HG02938 (cell line): ENCODE results near the gene KCNAB1.

ENCODE experiments used
- ATAC-seq: cut with Tn5 transposase; IDR thresholded peaks from one replicate; pipeline ENCODE4 v1.9.1; 2021; ENCODE audit warnings: mild to moderate bottlenecking, moderate library complexity; ENCODE audit not compliant: unreplicated experiment

Gene KCNAB1

GRCh38 chr3:156434921-156435320 lies 314.5 kb downstream of the KCNAB1 start:
- ATAC-seq, result no peak

GRCh38 chr3:156443079-156443478 lies 322.7 kb downstream of the KCNAB1 start:
- no peak for ATAC-seq

- no peak for ATAC-seq
Observed at GRCh38 chr3:156445117-156446090, 325.0 kb downstream of the KCNAB1 start.

- ATAC-seq, result peak; percentile 63
Observed at GRCh38 chr3:156448300-156448699, 327.9 kb downstream of the KCNAB1 start.

GRCh38 chr3:156449710-156450574 lies 329.6 kb downstream of the KCNAB1 start:
- peak; percentile 55 for ATAC-seq

- ATAC-seq, result no peak
Observed at GRCh38 chr3:156455839-156456238, 335.5 kb downstream of the KCNAB1 start.

- ATAC-seq, result no peak
Observed at GRCh38 chr3:156456771-156457224, 336.4 kb downstream of the KCNAB1 start.

- ATAC-seq, result no peak
Observed at GRCh38 chr3:156459434-156459833, 339.1 kb downstream of the KCNAB1 start.

GRCh38 chr3:156460206-156460611 lies 339.8 kb downstream of the KCNAB1 start:
- ATAC-seq, result peak; percentile 72

- ATAC-seq, result no peak
Observed at GRCh38 chr3:156461889-156462288, 341.5 kb downstream of the KCNAB1 start.

- no peak for ATAC-seq
Observed at GRCh38 chr3:156463123-156463522, 342.7 kb downstream of the KCNAB1 start.

GRCh38 chr3:156465194-156465593 lies 344.8 kb downstream of the KCNAB1 start:
- ATAC-seq, result no peak

- no peak for ATAC-seq
Observed at GRCh38 chr3:156469456-156469855, 349.1 kb downstream of the KCNAB1 start.

GRCh38 chr3:156471431-156471830 lies 351.1 kb downstream of the KCNAB1 start:
- ATAC-seq, result no peak

- ATAC-seq, result no peak
Observed at GRCh38 chr3:156472150-156472549, 351.8 kb downstream of the KCNAB1 start.

- no peak for ATAC-seq
Observed at GRCh38 chr3:156472684-156473083, 352.3 kb downstream of the KCNAB1 start.

GRCh38 chr3:156473341-156473740 lies 353.0 kb downstream of the KCNAB1 start:
- ATAC-seq, result no peak

- no peak for ATAC-seq
Observed at GRCh38 chr3:156474560-156475389, 354.4 kb downstream of the KCNAB1 start.

GRCh38 chr3:156477323-156477722 lies 356.9 kb downstream of the KCNAB1 start:
- ATAC-seq, result no peak

GRCh38 chr3:156478891-156479290 lies 358.5 kb downstream of the KCNAB1 start:
- ATAC-seq, result no peak

GRCh38 chr3:156479604-156480003 lies 359.2 kb downstream of the KCNAB1 start:
- ATAC-seq, result no peak
